GM18951 (cell line): ENCODE measurements around the gene RUNX3.

Experiments
- POLR2A ChIP-seq: IDR thresholded peaks from 4 replicates; pipeline ENCODE4 v1.6.1; 2011; ENCODE audit warnings: mild to moderate bottlenecking; ENCODE audit not compliant: insufficient read length, insufficient read depth; ENCODE audit errors: extremely low read depth
- in situ Hi-C: fragments of 300-500 bp; cut with MboI; formaldehyde crosslinking; loops from one replicate; pipeline ENCODE4 v1.12.0; 2022; ENCODE audit warnings: low sequenced_read_pairs, mixed read lengths, inconsistent platforms; ENCODE audit not compliant: unreplicated experiment

RUNX3 gene

GRCh38 chr1:24861821-24862727, 68.0 kb downstream of the RUNX3 start:
- no peak for TF ChIP-seq POLR2A
- in situ Hi-C loops, result no loop called here

GRCh38 chr1:24860841-24861240, 69.2 kb downstream of the RUNX3 start:
- no peak for TF ChIP-seq POLR2A
- in situ Hi-C loops, result no loop called here

GRCh38 chr1:24859063-24860010, 70.7 kb downstream of the RUNX3 start:
- no peak for TF ChIP-seq POLR2A
- in situ Hi-C loops, result no loop called here

GRCh38 chr1:24858277-24858676, 71.8 kb downstream of the RUNX3 start:
- in situ Hi-C loops, result no loop called here
- TF ChIP-seq POLR2A, result no peak

- no peak for TF ChIP-seq POLR2A
- in situ Hi-C loops, result no loop called here
Observed at GRCh38 chr1:24857507-24858133, 72.5 kb downstream of the RUNX3 start.

- in situ Hi-C loops, result no loop called here
- no peak for TF ChIP-seq POLR2A
Observed at GRCh38 chr1:24856787-24857506, 73.1 kb downstream of the RUNX3 start.

GRCh38 chr1:24855474-24855873, 74.6 kb downstream of the RUNX3 start:
- in situ Hi-C loops, result no loop called here
- TF ChIP-seq POLR2A, result no peak

- in situ Hi-C loops, result no loop called here
- TF ChIP-seq POLR2A, result no peak
Observed at GRCh38 chr1:24853649-24854048, 76.4 kb downstream of the RUNX3 start.

- TF ChIP-seq POLR2A, result no peak
- in situ Hi-C loops, result no loop called here
Observed at GRCh38 chr1:24850328-24850920, 79.7 kb downstream of the RUNX3 start.

GRCh38 chr1:24849672-24850295, 80.3 kb downstream of the RUNX3 start:
- TF ChIP-seq POLR2A, result no peak

More at GRCh38 chr1:24849672-24850295, 80.3 kb downstream of the RUNX3 start:
- in situ Hi-C loops, result loop anchor here (5.0 to 10.0 kb wide), 2 partner anchors 265 to 358 kb away; no protein-coding TSS in a partner anchor
